Measurements from ENCODE around the gene RASGRP1.

The RASGRP1 gene

DNA sequence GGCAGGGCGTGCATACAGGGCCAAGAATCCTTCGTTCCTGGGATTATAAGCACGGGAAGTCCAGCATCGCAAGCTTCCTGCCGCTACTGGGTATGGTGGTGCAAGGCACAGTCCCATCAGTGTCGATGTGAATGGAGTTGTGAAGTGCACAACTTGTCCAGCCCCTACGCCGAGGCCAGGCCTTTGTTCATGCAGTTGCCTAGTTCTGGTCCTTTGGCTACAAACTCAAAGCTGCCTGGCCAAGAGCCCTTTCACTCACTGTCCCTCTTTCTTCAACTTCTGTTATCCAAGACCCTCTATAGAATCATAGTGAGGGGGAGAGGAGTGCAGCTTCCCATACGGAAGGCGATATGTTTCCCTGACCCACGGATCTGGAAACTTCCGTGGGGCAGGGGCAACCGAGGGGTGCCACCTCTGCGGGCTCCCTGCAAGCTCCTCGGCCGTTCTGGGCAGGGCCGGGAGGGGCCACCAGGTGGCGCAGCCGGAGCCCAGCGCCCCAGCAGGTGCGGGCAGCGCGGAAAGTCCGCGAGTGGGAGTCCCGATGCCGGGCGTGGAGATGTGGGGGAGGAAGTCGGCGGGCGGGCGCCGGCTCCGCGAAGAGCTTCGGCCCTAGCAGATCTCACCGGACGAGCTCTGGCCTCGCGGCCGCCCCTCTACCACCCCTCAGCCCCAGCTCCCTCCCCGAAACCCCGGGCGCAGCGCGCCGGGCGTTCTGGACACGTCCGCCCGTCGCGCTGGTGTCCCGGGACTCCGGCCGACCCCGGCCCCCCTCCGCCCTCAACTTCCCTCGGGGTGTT lies 693 bp downstream of the RASGRP1 start:
- peak; percentile 61 to 86 (median 77) for DNase-seq

DNA sequence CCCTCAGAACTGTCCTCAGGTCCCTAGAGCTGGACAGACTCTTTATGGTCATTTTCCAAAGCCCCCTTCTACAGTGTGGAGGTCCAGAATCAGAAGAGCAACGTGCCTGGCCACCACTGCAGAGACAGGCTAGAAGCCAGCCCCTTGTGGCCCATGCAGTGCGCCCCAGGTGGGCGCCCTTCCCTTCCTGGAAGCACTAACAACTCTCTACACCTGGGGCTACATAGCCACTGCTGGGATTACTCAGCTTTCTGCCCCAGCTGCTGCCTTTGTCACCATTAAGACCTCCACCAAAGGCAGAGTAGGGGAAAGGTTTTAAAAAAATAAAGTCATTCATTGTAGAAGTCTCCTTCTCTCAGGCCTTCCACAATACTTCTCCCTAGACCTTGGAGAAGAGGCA lies 2.3 kb downstream of the RASGRP1 start:
- DNase-seq, result peak in 1 of 6 experiments; percentile 17

DNA sequence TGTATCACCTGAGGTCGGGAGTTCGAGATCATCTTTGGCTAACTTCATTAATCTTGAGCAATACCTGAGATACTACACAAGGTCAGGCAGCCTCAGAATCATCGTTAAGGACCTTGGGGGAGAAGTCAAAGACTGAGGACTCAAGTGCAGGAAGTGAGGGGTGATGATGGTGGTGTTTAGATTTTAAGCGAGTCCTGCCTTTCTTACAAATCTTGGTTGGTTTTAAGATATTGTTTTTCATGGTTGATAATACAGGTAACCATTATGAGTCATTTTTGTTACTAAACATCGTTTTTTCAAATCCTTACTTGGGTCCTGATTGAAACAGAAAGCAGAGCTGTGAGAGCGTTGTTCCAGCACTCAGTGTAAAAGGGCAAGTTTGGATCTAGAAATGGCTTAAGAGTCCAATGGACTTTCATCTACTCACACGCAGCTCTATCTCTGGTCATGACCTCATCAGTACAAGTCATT lies 4.1 kb downstream of the RASGRP1 start:
- DNase-seq, result no peak

DNA sequence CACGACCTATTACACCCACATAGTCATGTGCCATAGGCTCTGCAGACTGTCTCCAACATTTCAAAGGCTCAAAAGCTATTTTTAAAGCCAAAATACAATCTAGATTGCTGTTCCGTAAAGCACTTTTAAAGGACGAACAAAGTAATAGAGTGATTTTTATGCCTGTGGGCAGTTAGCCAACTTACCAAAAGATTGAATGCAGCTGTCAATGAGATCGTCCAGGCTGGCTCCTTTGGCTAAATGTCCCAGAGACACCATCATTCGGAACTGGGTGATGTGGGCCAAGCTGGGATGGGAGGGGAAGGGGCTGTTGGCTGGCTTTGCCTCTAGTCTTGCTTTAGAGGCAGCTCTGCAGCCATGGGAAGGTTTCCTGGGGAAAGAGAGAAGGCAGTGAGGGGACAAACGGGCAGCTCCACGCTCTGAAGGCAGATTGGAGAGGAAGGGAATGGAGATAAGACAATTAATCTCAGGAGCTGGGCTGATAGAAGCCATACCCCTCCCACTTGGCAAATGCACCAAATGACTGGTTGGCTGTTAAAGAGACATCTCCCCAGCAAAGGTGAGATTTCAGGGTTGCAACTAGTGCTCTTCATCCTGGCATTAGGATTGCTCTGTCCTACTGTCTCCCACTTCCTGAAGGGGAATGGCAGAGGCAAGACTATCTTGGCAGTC lies 4.8 kb downstream of the RASGRP1 start:
- no peak for DNase-seq

DNA sequence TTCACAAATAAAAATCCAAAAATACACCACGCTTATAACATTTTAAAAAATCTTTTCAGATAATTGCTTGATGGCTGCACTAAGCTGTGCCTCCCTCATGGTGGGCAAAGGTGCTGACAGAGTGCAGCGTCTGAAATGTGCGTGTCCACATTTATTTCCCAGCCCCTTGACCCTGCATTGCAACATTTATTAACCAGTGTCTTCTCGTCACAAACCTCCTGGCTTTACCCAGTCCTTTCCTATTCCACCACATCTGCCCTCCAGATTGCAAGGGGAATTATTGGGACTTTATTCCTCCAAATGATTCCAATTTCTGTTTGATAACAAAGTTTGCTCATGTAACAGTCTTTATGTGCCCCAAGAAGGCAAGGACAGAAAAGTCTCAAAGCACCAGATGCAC lies 5.5 kb downstream of the RASGRP1 start:
- DNase-seq, result no peak

DNA sequence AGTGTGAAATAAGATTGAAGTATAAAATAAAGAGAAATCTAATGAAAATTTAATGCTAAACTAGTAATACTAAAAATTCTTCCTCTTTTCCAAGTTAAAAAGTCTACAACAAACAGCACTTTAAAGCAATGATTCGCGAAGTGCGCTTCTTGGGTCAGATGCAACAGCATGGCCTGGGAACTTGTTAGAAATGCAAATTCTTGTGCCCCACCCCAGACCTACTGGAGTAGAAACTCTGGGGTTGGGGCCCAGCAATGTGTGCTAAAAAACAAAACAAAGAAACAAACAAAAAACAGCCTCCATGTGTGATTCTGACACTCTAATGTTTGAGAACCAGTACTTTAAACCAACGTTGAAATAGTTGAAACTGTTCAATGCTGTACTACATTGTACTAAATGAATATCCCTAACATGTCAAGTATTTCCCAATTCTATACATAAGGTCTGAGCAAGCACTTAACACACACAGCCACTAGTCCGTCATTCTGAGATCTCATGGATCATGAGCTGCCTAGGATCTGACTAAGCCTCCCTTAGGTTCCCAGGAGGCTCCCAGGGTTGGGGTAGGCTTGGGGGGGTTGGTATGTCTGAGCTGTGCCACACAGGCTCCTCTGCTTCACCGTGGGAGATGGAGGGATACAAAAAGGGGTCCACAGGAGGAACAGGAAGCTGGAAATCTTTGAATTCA lies 6.1 kb downstream of the RASGRP1 start:
- DNase-seq, result no peak

DNA sequence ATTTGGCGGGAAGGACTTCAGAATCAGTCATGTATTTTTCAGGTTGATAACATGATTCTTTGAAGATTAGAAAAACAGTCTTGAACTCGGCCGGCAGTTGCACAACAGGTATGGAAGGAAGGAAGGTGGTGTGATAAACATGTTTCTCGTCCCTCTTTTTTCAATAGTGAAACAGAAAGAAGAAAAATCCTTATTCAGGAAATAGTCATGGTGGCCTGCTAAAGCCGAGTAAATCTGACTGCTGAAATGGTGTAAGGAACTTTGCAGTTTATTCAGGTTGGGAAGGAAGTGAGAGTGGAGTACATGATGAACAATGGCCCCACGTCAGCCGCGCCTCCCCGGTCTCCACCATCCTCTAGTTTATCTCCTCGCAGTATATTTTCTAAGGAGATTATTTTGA lies 6.7 kb downstream of the RASGRP1 start:
- peak in 2 of 6 experiments; percentile 18 to 43 for DNase-seq

DNA sequence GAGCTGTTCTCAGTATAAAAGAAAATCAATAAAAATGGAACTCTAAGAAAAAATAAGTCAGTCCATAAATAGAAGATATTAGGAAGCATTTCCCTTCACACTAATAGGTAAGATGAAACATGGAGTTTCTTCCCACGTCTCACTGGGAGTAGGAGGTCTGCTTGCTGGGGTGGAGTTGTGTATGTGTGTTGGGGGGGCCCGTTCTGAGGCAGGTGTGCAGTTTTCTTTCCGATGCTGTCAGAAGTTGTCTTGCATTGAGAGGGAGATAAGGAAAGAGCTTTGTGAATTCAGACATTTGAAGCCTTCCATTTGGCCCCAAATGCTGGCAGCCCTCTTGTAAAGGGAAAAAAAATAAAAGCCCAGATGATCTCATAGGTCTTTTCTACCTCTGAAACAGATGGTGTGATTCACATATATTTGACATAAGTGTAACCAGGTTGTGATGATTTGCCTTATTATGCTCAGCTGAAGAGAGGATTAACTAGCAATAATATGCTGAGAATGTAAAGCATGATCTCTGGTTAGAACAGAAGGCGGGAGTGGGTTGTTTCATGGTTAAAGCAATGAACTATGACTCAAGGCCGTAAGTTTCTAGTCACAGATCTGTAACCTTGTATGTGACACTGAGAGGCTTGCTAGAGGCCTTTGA lies 8.8 kb downstream of the RASGRP1 start:
- DNase-seq, result no peak

DNA sequence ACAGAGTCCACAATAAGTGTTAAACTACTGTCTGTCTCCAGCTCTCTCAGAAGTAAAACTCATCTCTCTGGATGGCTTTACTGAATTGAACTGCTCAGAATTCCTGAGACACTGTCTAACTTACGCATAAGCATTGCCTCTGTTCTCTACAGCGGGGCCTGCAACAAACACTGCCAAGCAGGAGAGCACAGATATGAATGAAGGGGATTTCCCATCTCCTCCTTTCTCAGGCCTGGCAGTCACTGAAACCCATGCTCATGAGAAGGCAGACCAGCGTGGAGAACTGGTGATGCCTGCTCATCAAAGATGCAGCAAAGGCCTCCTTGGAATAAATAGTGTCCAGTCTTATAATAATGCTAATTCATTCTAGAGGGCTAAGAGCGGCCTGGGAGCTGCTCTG lies 10.3 kb downstream of the RASGRP1 start:
- DNase-seq, result peak in 1 of 6 experiments; percentile 17

DNA sequence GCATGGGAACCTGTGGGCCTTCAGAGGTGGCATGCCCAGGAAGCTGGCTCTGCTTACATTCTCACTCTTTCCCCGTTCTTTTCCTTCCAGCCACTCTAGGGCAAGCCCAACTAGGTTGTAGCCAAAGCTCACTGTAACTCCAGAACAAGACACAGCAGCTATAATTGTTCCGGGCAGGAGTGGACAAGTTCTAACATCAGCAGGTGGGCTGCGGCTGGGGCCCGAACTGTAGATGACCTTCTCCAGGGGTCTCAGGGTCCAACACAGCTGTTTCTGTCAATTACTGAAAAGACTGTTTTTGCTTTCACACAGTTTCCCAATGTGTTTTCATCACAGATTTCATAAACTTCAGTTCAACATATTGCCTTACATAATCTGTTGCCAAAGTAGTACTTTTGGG lies 11.5 kb downstream of the RASGRP1 start:
- no peak for DNase-seq

DNA sequence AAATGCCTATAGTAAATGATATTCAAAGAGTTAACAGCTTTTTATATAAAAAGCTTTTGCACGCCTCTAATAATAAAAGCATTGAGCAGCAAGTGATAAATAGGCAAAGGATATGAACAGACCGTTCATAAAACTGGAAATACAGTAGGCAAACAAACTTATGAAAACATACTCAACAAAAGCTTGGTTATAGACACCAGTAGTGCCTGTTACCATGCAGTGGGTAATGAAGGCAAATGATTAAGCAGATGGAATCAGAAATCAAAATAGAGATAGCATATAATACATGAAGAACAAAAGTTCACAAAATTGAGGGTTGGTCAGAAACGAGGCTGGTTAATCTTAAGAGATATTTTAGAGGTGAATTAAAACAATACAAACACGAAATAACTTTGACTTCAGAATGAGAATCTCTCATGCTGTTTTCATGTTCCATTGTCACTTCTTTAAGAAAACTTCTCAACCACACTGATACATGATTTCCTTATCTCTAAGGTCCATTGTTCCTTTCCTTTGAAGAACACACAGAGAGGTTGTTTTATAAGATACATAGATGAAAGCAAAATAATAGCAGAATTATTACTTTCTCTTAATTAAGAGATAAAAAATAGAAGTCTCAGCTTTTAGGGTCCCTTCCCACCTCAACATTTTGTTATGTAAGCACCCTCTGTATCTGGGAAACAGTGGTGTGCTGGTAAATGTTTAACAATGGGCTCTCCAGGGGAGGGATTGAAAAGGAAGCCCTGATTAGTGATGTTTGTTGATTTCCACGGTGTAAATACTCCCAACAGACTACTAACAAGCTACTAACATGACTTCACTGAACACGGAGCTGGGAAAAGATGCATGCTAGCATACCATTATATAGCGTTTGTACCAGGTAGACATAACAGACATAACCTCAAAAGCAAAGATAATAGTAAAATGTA lies 12.6 kb downstream of the RASGRP1 start:
- DNase-seq, result no peak

DNA sequence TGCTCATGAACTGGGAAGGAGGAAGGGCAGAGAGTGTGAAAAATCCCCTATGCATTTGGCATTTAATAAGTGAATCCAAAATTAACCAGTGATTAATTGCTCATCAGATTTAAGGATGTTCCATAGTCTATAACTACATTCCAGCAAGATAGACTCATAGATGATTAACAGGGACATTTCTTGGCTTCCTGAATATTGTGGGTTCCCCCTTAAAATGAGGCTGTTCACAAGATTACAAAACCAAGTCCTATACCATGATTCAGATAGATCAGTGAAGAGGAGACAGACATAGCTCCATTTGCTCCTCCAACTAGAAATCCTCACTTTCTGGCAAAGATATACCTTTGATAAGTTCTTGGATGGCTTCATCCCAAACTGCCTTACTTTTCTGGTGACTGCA lies 15.4 kb downstream of the RASGRP1 start:
- no peak for DNase-seq

DNA sequence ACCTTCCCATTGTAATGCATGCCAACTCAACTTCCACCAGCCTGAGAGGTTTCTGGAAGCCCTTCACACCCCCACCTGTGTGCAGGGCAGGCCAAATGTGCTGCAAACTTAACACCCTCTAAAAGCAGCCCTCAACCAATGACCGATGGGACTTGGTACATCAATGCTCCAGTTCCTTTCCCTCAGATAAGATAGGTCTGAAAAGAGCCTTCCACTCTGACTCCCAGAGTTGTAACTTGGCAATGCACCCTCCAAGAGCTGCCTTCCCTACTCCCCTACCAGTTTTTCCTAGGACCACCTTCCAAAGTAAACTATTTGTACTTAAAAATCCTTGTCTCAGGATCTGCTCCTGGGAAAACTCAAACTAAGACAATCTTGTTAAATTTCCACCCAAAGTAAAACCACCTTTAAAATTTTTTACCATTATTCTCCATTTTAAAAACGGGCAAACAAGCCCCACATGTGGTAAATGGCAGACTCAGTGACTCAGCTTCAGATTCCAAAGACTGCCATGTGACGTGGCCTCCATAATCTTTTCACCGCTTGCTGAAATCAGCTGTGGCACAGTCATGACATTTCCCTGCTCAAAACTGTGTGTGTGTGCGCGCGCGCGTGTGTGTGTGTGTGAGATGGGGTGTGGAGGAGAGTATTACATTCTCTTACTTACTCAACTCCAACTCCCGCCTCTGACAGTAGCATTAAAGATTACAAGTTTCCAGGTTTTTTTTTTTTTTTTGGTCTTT lies 17.2 kb downstream of the RASGRP1 start:
- DNase-seq, result peak in 2 of 6 experiments; percentile 9 to 20

DNA sequence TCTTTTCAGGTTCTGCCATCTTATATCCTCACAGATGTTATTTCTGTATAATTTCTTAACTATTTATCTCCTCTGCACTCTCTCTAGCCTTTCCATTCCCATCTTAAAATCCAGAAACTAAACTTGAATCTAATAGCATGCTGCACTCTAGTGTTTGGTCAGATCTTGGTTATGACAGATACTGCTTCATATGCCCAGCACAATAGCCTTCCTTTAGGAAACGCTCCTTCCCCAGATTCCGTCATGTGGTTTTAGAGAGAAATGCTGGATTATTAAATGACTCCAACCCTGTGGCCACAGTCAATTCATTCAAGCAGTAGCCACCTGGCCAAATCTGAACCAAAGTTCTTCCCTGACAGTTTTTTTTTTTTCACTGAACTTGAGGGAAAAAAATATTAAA lies 19.4 kb downstream of the RASGRP1 start:
- DNase-seq, result no peak

DNA sequence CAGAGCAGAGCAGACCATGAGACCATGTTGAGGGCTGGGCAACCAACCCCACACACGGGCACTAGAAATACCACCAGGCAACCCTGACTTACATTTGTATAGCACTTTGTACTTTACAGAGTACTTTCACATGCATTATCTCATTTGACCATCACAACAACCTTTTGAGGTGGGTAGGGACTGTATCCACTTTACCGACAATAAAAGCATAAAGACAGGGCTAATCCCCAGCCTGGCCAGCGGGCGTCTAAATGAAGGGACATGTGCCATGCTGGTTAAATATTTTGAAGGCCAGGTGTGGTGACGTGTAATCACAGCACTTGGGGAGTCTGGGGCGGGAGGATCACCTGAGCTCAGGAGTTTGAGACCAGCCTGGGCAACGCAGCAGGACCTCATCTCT lies 23.6 kb downstream of the RASGRP1 start:
- no peak for DNase-seq

DNA sequence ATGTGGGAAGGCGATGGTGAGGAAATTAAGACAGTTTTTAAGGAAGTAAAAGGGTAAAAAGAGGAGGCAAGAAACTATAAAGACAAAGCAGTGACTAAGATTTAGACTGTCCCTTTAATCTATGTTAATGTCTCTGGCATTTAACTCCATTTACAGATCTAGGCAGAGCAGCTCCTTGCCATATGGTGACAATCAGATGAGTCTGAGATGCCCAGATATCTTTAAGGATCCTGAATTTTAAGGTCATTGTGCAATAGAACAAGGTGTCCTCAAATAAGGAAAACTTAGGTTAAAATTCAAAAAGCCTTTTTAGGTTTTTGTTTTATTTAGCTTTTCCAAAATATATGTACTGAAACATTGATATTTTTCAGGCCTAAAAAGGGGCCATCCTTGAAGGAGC lies 24.1 kb downstream of the RASGRP1 start:
- DNase-seq, result no peak

DNA sequence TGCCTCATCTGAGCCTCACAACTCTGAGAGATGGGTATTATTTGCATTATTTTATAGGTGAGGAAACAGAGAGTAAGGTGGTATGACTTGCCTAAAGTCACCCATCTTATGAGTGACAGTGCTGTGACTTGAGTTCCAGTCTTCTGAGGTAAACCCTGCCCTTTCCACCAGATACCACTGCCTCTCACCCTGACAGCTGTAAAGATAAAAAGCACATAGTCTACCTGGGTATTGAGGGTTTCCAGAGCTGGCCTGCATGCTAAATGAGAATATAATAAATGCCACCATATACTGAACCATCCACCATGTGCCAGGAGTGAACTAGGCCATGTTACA lies 25.6 kb downstream of the RASGRP1 start:
- DNase-seq, result no peak

DNA sequence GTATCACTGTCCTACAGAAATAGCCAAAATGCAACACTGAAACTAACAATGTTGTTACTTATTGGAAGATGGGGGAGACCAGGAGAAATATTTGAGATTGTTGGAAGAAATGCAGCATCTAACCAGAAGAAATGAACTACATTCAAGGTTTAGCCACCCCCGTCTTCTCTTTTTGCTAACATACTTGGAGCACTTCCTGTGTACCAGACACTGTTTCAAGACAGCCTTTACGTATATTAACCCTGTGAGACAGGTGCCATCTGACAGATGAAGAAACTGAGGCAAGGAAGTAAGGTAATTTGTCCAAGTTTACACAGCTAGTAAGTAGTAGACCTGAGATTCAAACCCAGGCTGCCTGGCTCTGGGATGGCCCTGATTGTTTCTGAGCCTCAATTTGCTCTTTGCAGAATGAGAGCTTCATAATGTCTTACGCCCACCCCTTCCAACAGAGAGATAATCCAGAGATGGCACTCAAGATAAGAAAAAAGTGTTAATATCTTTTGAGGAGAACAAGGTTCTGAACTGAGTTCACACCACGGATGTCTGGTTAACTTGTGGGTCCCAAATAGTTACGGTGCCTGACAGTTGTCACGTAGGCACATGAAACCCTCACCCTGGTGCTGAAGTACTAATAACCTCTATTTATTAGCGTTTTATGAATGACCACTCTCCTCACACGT lies 26.1 kb downstream of the RASGRP1 start:
- peak in 2 of 6 experiments; percentile 25 to 33 for DNase-seq

DNA sequence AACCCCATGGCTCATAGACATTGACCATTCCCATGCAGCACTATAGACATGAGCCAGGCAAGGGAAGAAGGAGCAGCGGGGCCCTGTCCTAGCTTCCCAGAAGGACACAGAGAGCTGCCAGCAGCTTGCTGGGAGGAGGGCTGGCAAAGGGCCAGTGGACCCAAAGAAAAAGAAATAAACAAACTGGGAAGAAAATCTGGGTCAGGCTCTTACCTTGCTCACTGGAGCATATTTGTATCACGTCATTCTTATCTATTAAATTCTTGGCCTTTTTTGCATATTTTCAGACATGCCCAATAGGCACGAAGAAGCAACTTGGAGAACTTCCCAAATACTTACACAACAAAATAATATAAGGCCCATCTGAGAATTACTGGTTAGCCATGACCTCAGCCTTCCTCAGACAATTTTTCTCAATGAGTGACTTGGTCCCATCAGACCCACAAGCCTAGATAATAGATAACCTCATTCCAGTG lies 28.4 kb downstream of the RASGRP1 start:
- no peak for DNase-seq

DNA sequence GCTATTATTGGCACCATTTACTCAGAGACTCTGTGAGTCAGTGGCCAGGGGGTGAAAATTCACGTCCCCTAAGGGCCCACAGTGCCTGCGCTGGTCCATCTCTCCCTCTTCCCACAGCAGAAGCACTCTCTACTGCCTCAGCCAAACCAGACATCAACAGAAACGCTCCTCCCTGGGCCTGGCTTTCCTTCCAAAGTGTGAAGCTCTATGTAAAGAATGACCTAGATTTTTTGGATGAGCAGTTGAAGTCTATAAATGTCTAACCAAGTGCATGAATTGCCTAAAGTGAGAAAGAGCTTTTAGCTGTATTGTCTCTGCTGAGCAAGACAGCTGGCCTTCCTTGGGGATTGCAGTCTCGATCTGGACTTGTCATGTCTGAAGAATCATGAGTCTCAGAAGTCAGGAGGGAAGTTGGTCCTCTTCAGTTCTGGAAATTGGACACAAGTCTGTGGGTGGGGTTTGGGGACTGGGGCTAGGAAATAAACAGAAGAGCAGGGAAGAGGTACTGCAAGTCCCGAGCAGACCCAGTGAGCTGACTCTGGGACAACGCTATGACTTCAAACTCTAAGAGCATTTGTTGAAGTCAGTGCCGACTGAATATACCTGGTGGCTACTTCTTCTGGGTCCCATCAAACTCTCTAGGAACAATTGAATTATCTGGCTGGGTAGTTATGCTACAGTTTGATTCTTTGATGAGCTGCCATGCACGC lies 29.0 kb downstream of the RASGRP1 start:
- DNase-seq, result no peak

Data from stimulated activated naive CD4-positive, alpha-beta T cell (primary cell).